ENCODE measurements around the gene EDNRA.
"Not testable (repeated sequence)": the region's sequence is repeated elsewhere in the genome, so short reads cannot be mapped to it uniquely, and the experiment has no call there.

EDNRA gene

DNA sequence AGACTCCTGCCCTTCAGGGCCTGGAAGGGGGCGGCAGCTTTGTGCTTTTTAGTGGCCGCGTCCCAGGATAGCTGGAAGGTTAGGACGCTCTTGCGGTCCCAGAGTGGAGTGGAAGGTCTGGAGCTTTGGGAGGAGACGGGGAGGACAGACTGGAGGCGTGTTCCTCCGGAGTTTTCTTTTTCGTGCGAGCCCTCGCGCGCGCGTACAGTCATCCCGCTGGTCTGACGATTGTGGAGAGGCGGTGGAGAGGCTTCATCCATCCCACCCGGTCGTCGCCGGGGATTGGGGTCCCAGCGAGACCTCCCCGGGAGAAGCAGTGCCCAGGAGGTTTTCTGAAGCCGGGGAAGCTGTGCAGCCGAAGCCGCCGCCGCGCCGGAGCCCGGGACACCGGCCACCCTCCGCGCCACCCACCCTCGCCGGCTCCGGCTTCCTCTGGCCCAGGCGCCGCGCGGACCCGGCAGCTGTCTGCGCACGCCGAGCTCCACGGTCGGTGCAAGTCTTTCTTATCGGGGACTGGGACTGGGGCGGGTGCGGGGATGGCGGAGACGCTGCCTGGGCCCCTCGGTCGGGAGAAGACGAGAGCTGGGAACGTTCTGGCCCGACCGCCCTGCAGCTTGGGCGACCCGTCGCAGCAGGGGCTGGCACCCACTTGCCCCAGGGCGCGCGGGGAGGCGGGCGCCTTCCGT, at the start of gene EDNRA:
Gene EDNRA, plus strand, starts transcription at position 207 of the 686 bp plus-strand sequence. CDS start 4,585 bp downstream, outside the sequence.
- DNase-seq, result no peak

DNA sequence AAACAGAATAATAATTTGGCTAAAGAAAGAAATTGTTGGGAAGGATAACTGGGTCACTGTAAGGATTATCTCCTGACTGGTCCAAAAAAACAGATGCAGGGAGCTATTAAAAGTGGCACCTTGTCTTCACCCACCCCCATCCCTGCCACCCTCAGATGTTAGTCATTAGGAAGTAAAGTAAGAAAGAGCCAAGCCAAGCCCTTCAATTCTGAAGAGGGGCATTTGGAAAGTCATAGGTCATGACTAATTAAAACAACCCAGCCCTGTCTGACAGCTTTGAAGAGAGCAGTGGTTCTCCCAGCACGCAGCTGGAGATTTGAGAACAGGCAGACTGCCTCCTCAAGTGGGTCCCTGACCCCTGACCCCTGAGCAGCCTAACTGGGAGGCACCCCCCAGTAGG, 46.5 kb upstream of the EDNRA start:
- DNase-seq, result not testable (repeated sequence)

DNA sequence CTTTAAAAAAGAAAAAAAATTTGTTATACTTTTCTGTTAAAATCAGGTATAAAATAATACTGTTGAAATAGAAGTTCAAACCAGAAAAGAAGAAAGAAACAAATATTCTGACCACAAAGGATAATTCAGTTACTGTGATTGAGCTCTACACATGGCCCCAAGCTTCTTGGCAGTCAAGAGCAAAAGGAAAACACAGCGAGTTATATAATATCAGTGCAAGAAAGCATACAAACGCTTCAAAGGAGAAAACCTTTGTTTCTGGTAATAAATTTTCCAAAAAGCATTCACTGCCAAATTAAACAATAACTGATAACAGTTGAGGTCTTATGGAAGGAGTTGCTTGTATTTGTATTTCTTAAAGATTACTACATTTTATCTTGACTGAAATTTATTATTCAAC, 40.5 kb upstream of the EDNRA start:
- DNase-seq, result no peak

DNA sequence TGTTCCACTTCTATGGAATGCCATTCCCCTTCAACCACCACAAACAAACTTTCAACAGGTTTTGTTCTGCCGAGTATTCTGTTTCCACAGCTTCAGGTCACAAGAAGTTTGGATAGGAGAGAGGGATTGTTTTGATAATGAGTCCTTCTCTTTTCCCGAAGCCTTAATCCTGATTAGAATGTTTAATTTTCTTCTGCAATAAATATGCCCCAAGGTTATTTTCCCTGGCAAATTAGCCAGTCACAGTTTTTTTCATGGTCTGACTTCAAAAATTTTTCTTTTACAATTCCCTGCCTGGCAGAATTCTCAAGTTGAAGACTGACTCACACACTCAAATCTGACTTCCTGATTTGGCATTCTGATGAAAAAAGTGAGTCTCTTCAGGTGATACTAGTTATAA, 33.1 kb upstream of the EDNRA start:
- DNase-seq, result no peak

DNA sequence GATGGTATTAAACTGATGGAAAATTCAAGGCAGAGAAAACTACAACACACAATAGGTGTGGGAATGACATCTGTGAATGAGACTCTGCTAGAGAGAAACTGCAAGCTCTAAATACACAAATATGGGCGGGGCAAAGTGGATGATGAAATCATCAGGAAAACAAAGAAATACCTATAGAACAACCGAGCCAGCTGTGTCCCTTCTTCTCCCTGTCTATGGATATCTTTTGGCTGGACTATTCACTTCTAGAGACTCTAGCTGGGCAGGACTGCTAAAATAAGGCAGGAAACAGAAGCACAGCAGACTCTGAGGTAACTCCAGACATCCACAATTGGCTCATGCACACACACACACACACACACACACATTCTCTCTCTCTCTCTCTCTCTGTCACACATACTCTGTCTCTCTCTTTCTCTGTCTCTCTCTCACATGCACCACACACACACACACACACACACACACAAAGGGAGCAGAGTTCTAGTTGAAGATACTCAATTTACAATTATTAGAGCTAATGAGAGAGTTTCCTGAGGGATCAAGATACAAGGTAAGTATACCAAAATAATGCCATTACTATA, 27.2 kb upstream of the EDNRA start:
- DNase-seq, result no peak

DNA sequence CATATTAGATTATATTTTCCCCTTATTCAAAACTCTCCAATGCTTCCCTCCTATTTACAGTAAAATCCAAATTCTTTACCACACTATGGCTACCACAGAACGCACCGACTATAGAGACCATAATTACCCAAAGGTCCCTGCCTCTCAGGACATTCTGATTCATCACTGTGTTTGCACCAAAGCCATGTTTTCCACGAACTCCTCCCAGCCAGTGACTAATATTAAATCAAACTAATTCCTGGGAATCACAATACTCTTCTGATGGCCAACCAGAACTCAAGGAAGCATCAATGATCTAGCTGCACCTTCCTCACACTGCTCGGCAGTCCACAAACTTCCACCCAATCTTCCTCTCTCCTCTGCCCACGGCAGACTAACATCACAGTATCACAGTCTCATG, 24.2 kb upstream of the EDNRA start:
- no peak for DNase-seq

DNA sequence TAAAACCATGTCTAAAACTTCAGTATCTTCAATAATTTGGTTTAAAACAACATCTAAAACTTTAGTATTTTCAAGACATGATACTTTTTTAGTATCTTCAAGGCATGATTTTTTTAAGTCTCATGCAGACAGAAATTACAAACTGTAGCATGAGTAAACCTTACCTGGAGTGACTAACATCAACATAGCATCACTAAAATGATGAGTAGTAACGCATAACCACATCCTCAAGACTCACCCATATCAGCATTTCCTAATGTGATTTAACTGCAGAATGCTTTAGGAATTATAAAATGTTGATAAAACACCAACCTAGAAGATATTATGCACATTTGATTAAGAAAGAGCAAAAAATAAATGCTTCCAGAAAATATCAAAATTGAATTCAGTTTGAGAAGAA, 19.7 kb upstream of the EDNRA start:
- no peak for DNase-seq

DNA sequence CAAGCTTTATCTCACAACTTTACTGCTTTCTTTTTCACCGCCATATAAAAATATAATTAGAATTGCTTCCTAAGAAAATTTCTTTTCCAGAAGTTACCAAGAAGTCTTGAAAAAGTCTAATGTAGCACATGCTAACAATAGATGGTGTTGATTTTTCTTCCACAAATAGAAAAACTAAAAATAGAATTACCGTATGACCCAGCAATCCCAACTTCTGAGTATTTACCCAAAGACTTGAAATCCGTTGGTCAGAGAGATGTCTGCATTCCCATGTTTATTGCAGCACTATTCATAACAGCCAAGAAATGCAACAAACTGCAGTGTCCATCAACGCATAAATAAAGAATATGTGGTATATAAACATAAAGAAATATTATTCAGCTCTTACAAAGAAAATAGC, 17.8 kb upstream of the EDNRA start:
- DNase-seq, result no peak

DNA sequence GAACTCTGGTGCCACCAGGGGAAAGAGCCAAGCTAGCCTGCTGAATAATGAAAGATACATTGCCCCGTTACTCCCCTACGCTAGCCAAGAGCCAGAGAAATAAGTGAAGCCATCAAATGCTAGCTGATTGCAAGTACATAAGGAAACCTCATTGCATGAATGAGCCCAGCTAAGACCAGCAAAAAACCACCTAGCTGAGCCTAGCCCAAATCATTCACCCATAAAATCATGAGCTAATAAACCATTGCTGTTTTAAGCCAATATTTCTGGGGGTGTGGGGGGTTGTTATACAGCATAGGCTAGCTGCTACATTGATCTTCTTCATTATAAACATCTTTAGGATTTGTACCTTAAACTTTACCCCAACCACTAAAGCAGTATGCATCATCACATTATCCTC, 15.4 kb upstream of the EDNRA start:
- DNase-seq, result no peak

DNA sequence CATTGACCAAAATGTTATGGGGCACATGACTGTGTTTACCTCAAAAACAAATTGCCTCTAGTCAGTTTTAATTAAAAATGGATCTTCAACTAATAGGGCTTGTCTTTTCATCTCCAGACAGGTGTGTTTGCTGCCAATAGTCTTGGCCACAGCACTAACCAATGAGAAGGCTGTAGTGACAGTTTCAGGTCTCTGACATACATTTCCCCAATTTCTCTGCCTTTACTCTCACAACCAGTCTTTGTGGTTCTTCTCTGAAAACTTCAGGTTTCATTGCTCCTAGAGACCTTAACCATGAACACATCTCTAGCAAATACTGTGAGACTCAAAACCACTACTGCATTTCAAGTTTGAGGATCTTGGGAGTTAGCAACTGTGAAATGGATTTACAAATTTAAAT, 3.5 kb upstream of the EDNRA start:
- DNase-seq, result no peak

DNA sequence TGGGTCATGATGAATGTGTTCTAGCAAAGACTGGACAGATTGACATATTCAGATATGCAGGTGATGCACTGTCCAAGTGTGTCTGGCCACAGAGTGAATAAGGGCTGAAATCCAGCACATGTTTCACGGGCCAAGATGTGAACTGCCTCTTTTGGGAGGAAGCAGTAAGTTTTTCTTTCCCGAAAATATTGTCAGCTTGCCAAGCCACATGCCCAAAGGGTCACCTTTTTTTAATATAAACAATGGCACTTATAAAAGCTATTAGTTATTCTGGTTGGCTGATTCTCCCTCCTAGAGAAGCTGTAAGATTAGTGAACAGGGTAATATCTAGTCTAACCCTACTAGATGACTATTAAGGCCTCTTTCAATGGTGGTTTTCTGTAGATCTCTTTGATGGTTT, 1.5 kb upstream of the EDNRA start:
- no peak for DNase-seq

DNA sequence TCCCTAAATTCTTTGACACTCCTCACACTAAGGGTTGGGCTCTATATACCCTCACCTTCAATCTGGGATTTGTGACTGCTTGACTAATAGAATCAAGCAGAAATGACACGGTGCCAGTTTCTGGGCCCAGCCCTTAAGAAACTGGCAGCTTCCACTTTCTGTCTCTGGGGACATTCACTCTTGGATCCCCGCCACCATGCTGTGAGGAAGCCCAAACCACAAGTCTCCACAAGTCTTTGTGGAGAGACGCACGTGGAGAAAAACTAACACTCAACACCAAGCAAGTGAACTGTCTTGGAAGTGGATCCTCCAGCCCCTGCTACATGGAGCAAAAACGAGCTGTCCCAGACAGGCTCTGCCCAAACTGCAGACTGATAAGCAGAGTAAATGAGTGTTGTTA, 1.1 kb upstream of the EDNRA start:
- DNase-seq, result no peak

DNA sequence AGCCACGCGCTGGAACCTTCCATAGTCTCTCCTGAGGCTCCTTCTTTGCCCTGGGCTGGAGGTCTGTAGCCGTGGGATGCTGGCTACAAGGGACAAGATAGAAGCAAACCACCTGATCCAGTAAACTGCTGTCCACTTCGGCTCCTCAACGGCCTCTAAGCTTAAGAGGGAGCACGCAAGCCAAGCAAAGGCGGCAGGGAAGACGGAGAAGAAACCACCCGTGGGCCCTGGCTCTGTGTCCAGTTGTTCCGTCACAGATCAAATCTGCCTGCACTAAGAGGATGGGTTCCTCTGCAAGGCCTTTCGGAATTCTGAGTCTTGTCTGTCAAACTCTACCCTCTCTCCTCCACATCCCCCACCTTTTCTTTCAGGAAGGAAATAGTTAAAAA, 401 bp upstream of the EDNRA start:
- DNase-seq, result no peak

DNA sequence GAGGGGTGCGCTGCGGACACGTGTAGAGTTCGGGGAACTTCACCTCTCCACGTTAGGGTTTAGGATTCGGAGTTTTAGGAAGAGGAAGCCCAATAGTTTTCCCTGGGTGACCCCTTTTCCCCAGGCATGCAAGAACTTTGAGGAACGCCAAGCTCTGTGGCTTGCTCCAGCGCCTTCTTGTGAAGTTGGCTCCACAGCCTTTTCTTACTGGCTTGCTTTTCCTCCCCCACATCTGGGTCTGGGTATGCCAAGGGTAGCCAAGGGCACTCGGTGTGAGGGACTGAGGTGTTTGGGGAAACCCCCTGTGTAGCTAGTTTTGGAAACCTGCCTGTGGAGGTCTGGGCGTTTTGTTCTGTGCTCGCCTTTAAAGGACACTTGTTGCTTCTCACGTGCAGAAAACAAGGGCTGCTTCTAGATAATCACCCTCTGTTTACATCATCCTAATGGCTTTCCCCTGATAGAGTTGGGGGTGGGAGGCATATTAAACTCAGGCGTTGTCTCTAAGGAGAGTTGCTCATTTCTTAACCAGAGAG, 746 bp downstream of the EDNRA start:
- no peak for DNase-seq

DNA sequence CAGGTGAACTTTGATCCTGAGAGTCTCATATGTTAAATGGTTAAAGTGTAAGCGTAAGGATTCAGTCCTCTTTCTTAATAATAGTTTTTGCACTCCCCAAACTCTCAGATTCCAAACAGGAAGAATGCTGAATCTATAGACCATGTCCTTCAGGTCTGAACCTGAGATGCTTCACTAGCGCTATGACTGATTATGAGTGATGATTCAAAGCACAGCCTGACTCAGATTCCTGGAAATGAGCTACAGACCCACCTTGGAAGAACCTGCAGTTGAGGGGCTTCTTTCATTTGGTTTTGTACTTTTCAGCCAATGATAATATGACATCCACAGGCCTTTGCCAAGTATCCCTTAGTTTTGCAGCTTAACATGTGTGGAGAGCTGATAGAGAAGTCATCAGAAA, 1.4 kb downstream of the EDNRA start:
- no peak for DNase-seq

DNA sequence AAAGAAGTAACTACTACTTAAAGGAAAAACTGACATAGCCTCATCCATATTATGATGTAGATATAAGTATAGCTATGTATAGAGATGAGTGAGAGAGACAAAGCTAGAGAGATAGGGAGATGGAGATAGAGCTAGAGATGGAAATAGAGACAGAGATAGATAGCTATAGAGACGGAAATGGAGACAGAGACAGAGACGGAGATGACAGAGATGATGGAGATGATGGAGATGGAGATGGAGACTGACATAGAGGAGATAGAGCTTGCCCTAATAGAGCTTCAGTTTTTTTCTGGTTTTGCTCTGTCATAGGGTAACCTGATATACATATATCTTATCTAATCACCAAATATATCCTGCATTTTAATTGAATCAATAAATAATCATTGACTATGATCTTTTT, 4.3 kb downstream of the EDNRA start:
- no peak for DNase-seq

DNA sequence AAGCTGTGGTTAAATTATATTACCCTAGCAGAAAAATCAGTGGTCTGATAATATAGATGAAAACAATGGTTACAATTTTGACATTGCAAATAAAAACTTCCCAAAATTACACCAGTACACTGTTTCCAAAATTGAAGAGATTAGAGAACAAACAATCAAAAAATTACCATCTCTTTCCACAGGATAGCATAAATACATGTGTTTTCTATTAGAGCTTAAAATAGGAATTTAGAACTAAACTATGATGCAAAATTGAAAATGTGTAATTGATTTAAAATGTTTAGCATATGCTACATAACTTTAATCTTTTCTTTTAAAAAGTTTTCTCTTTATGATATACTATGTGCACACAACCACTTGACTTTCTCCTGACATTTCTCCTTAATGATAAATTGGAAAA, 6.7 kb downstream of the EDNRA start:
- DNase-seq, result no peak

DNA sequence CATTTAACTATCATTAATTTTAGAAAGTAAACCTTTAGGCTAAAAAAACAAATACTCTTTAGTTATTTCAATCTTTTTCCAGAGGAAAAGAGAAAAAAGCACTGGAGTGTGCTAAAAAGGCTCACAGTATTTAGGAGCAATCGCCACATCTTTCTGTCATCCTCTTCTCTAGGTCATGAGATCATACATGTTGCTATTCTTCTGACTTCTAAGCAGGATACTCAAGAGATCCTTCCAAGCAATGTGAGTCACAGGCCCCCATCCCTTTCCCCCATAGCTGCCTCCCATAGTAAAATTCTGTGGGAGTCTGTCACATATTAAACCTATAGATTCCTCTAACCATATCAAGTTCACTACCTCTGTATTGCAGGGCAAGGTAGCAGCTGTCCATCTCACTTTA, 7.7 kb downstream of the EDNRA start:
- no peak for DNase-seq

DNA sequence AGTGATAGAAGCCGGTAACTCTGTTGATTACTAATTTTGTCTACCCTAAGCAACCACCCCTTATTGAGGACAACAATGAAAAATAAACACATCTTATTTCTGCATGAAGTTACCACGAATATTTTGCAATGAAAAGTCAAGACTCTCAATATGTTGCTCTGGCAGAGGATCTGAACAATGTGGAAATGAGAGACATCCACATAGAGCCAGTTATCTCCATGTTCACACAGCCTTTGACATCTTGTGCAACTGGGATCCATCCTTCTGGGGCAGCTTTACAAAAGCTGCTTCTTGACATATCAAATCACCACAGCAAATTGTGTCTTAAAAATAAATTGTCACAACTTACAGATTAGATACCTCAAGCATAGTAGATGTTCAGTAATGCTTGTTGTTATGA, 10.2 kb downstream of the EDNRA start:
- no peak for DNase-seq

DNA sequence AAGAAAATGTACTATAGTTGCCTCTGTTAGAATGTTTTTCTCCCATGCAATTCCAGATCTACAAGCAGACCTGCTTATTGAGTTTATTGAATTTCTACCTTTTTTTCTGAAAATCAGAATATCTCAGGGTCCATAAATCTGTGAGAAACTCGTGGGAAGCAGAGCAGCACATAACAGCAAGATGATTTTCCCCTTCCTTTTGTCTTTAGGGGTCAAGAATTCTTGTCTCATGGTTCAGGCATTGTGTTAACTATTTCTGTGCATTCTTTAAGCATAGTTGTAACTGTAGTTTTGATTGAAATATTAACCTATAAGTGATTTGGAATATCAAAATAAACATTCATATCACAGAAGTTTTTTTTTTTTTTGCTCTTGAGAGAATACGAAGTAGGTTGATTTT, 11.4 kb downstream of the EDNRA start:
- no peak for DNase-seq

DNA sequence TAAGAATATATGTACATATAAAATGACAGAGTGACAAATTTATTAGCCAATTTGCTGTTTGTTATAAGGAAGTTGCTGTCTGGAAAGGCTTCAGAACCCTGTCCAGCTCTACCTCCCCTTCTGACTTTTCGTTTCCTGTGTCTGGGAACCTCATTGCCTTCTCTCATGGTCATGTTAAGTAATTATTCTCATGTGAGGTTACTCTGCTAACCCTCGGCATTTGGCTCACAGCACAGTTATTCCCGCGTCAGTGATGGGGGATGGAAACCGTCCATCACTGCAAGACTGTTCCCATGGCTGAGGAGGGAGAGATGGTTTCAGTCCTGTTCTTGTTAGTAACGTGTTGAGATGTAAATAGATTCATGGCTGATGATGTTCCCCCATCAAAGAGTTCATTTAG, 11.9 kb downstream of the EDNRA start:
- DNase-seq, result no peak

DNA sequence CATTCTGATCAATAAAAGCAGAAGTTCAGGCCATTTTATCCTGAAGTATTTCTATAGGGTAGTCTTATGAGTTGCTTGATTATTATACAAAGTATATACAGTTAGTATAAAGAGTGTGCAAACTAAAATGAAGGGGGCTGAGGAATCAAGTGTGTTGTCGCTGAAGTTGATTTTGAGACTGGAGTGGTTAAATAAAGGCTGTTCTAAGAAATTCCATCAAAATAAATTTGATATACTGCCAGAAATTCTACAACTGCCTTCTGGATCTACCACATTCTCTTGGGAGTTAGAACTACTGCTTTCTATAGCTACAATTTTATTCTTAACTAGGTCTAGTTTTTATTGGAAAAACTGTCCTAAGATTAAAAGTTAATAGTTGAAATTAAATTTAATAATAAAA, 12.4 kb downstream of the EDNRA start:
- DNase-seq, result no peak

DNA sequence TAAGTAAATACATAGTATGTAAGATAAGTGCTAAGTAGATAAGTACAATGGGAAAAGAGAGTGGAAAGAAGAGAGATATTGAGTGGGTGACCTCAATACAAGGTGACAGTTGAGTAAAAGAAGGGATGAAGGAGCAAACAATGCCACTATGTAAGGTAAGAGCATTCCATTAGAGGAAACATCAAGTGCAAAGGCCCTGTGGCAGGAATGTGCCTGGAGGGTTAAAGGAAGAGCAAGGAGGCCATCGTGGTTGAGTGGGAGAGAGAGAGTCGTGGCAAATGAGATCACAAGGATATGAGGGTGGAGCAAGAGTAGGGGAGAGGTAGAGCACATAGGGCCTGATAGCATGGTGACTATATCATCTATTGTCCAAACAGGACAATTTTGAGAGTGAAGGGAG, 13.4 kb downstream of the EDNRA start:
- DNase-seq, result no peak

DNA sequence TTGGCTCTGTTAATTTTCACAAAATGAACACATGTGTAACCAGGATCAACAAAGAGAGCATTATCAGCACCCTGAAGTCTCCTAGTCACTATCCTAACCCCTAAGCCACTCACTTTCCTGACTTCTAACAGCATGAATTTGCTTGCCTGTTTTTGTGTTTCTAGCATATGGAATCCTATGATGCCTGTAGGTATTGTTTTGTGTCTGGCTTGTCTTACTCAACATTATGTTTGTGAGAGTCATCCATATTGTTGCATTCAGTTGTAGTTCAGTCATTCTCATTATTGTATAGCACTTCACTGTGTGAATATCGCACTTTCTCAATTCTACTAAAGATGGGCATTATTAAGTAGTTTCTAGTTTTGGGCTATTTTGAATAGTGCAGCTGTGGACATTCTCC, 15.6 kb downstream of the EDNRA start:
- no peak for DNase-seq

DNA sequence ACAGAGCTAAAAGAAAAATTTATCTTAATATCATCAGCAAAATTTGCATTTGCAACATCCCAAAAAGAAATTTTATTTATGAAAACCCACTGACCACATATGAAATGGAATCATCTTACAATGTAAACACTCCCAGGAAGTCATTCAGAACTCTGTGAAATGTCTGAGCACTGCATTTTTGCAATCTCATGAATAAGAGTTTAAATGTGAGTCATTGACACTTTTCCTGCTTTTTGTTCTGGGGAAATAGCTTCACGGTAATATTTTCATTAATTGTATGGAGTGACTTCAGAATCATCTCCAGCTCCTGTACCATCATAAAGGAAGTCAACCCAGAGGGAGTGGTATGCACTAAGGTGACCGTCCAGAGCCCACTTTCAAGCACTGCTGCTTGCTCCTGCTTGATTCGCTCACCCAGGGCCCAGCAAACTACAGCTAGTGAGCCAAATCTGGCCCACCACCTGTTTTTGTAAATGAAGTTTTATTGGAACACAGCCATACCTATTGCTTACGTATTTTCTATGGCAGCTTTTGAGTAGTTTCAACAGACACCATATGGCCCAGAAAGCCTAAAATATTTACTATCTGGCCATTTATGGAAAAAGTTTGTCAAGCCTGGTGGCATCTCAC, 17.2 kb downstream of the EDNRA start:
- DNase-seq, result no peak

Measured in stimulated activated CD4-positive, alpha-beta T cell treated with anti-CD3 and anti-CD28 coated beads, Interleukin-2, amount 100 ng/mL, for 48 hours (primary cell).